ENCODE results near the gene GXYLT1.

GRCh38 chr12:42091769-42092168, 52.9 kb downstream of the GXYLT1 start:
- TF ChIP-seq, protein P1, sequence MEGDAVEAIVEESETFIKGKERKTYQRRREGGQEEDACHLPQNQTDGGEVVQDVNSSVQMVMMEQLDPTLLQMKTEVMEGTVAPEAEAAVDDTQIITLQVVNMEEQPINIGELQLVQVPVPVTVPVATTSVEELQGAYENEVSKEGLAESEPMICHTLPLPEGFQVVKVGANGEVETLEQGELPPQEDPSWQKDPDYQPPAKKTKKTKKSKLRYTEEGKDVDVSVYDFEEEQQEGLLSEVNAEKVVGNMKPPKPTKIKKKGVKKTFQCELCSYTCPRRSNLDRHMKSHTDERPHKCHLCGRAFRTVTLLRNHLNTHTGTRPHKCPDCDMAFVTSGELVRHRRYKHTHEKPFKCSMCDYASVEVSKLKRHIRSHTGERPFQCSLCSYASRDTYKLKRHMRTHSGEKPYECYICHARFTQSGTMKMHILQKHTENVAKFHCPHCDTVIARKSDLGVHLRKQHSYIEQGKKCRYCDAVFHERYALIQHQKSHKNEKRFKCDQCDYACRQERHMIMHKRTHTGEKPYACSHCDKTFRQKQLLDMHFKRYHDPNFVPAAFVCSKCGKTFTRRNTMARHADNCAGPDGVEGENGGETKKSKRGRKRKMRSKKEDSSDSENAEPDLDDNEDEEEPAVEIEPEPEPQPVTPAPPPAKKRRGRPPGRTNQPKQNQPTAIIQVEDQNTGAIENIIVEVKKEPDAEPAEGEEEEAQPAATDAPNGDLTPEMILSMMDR (conservative IDR thresholded peaks at IDR 0.05 in 1 of 2, IDR thresholded peaks at IDR 0.05 in 1 of 2; ENCODE audit: extremely low read depth in 1 of 2, insufficient read depth in 1 of 2, low read depth in 1 of 2, low read length in 2 of 2): no peak
- no peak for TF ChIP-seq EZH2 (IDR thresholded peaks at IDR 0.05; ENCODE audit: borderline replicate concordance, low read length)

All from mammary epithelial cell (primary cell).